Tibial nerve (tissue), 4 donors: ENCODE data around the gene CANT1.

Source experiments
- CTCF ChIP-seq, 5 experiments: fragments of 200-600 bp in 3 of 5; fragments of 450-650 bp in 2 of 5; sonication (generic) in 3 of 5; IDR thresholded peaks; one replicate each; pipeline ENCODE4 v1.5.1; 2016 to 2019; ENCODE audit warnings: antibody characterized with exemption in 5 of 5, mild to moderate bottlenecking in 3 of 5, moderate library complexity in 2 of 5
- EP300 ChIP-seq, 2 donors: sonication (generic); formaldehyde crosslinking; IDR thresholded peaks; one replicate each; pipeline ENCODE4 v1.6.1; 2017; ENCODE audit warnings: antibody characterized with exemption in 2 of 2, mild to moderate bottlenecking in 1 of 2
- POLR2A ChIP-seq, 2 donors: fragments of 450-650 bp; IDR thresholded peaks; one replicate each; pipeline ENCODE4 v1.6.1; 2017; ENCODE audit warnings: antibody characterized with exemption in 2 of 2, mild to moderate bottlenecking in 2 of 2, moderate library complexity in 2 of 2

GRCh38 chr17:78950870-78951269 is 58.7 kb downstream of the CANT1 start:
- TF ChIP-seq CTCF (IDR thresholded peaks at IDR 0.05): no peak
- no peak for TF ChIP-seq EP300 (IDR thresholded peaks at IDR 0.05)
- TF ChIP-seq POLR2A (IDR thresholded peaks at IDR 0.05): no peak
